Stimulated activated CD8-positive, alpha-beta memory T cell treated with anti-CD3 and anti-CD28 coated beads, Interleukin-12 subunit alpha, Interleukin-12 subunit beta, amount 100 ng/mL, for 24 hours (primary cell): ENCODE data around the gene MID2.
"Not testable (repeated sequence)": the region's sequence is repeated elsewhere in the genome, so short reads cannot be mapped to it uniquely, and the experiment has no call there.

ENCODE experiments used
- DNase-seq: peaks from one replicate; pipeline ENCODE4 v3.0.0-alpha.2; 2020; ENCODE audit errors: extremely low read depth

MID2 gene

GRCh38 chrX:107955337-107955736, 129.7 kb downstream of the MID2 start:
- not testable (repeated sequence) for DNase-seq

DNA sequence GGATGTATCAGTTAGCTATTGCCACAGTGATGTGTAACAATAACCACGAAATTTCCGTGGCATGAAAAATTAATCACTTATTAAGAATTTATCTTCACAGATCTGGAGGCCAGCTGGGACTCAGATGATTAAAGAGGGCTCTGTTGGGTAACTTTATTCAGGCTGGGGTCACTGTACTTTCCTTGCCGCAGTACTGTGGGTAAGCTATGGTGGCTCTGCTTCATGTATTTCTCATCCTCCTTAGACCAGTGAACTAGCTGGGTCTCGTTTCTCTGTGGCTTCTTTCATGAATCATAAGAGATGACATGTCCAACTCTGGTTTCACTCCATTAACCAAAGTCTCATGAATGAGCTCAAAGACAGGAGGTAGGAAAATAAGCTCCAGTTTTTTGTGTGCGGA, 143.0 kb downstream of the MID2 start:
- no peak for DNase-seq

DNA sequence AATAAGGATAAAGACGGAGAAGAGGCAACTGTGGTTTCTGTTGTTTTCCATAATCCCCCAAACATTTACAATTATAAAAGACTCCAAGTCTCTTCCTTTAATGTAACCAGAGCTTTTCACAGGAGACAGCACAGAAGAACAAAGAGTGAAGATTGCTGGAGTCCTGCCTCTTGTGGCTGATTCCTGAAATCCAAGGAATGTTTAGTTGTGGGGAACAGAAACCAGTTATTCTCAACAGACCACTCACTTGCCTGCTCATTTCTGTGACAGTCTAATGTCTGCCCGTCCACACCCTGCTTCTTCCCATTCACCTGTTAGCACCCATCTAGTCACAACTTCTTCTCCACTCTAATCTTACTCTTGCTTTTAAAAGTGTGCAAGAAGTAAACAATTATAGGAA, 144.4 kb downstream of the MID2 start:
- DNase-seq = no peak

GRCh38 chrX:107971636-107972035, 146.0 kb downstream of the MID2 start:
- DNase-seq = no peak
